Stomach (tissue), 9 donors: ENCODE results near the gene SUN5. TPM values are rescaled to one million over a fixed set of nuclear protein-coding genes. Genes with fewer than 3 reads are reported as not detected.

Source experiments
- DNase-seq, 2 donors: peaks; one replicate each; pipeline versions ENCODE4 v3.0.0 to v3.0.0-alpha.2; 2013 to 2019
- H3K27ac ChIP-seq, 5 donors: fragments of 200-600 bp in 4 of 5; sonication (generic) in 4 of 5; one replicate each; pipeline ENCODE4 v1.5.1; 2013 to 2019; ENCODE audit warnings: mild to moderate bottlenecking in 1 of 5, moderate library complexity in 1 of 5
- H3K27me3 ChIP-seq, 3 donors: fragments of 200-600 bp; sonication (generic); one replicate each; pipeline ENCODE4 v1.5.1; 2017 to 2019; ENCODE audit warnings: mixed run types in 1 of 3
- H3K36me3 ChIP-seq, 4 donors: fragments of 200-600 bp; sonication (generic); 1 replicate in 3 of 4; 2 replicates in 1 of 4; pipeline ENCODE4 v1.5.1; 2016 to 2019
- H3K4me1 ChIP-seq, 4 donors: fragments of 200-600 bp; sonication (generic); one replicate each; pipeline ENCODE4 v1.5.1; 2016 to 2019
- H3K4me3 ChIP-seq, 4 donors: fragments of 200-600 bp; sonication (generic) in 3 of 4; one replicate each; pipeline ENCODE4 v1.5.1; 2016 to 2019; ENCODE audit warnings: mild to moderate bottlenecking in 1 of 4
- H3K9me3 ChIP-seq, 4 donors: fragments of 200-600 bp; sonication (generic); one replicate each; pipeline ENCODE4 v1.5.1; 2016 to 2019
- EP300 ChIP-seq: sonication (generic); formaldehyde crosslinking; IDR thresholded peaks from one replicate; pipeline ENCODE4 v1.6.1; 2017; ENCODE audit warnings: antibody characterized with exemption
- POLR2A ChIP-seq, 4 donors: fragments of 450-650 bp; IDR thresholded peaks; one replicate each; pipeline ENCODE4 v1.6.1; 2016; ENCODE audit warnings: antibody characterized with exemption in 4 of 4, control low read depth in 2 of 4, mild to moderate bottlenecking in 1 of 4, moderate library complexity in 1 of 4
- POLR2AphosphoS5 ChIP-seq, 3 donors: sonication (generic); formaldehyde crosslinking; IDR thresholded peaks; one replicate each; pipeline ENCODE4 v1.6.1; 2016; ENCODE audit warnings: antibody characterized with exemption in 3 of 3
- WGBS, 5 donors: extraction: QIAGEN DNeasy Blood & Tissue Kit in 3 of 5; methylation state at CpG; one replicate each; pipeline versions ENCODE4 v1.1.5 to v1.1.7; 2013 to 2018; 5-methylcytosine and 5-hydroxymethylcytosine counted together
- intact Hi-C: fragments of 100-400 bp; cut with DNase I; formaldehyde crosslinking; loops from one replicate; pipeline ENCODE4 v1.15.1; 2023; ENCODE audit warnings: low total_unique reads
- polyA plus RNA-seq, 3 donors: library from polyadenylated mRNA; stranded (reverse); fragments of 200-250 nt; gene quantifications; one replicate each; pipeline ENCODE4 v1.2.3, GENCODE V29; 2013
- total RNA-seq, 5 donors: library from RNA; depleted of rRNA; stranded (reverse); fragments of >200 nt; gene quantifications; one replicate each; pipeline versions ENCODE4 v1.1.0 to v1.2.3, GENCODE V29; 2014 to 2016
- TF ChIP-seq, protein P1 (sequence below), 7 experiments: fragments of 450-650 bp in 4 of 7; fragments of 200-600 bp in 3 of 7; sonication (generic) in 3 of 7; IDR thresholded peaks; one replicate each; pipeline ENCODE4 v1.5.1; 2016 to 2019; ENCODE audit warnings: antibody characterized with exemption in 7 of 7, control low read depth in 2 of 7, mild to moderate bottlenecking in 1 of 7
- donor health status: healthy with polysubstance abuse.
- donor health status: Bipolar disorder and iron deficiency.
- donor health status: healthy.

The SUN5 gene
- total and polyA plus RNA-seq, 8 donors: not detected

DNA sequence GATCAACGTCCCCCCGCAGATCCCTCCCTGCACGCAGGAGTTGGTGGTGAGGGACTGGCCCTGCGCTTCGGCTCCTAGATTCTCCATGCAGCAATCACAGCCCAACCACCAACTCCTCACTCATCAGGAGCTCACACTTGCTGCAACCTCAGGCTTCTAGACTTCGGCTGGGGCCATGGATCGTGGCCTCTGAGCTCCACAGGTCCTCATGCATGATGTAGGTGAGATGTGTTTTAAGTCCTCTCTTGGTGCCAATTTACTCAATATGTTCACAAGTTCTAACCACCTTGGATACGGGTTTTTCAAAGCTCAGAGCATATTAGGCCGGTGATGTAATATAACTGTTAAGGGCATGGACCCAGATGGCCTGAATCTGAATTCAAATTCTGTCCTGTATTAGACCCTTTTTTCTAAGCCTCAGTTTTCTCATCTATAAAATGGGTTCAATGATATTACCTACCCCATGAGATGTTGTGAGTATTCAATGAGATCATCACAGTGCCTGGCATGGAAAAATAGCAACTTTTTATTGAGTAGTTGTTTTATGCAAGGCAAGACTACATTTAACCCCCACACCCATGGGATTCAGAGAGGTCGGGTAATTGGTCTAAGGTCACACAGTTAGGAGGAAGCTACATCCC lies 31.0 kb downstream of the SUN5 start:
- no peak for DNase-seq
- 88 to 93% (median 91%) methylated on average over 10 of the region's 10 CpGs for WGBS, 5 donors
- Histone ChIP-seq H3K36me3 (no peaks in the 10 kb centered on the region), H3K9me3 (no peaks in the 10 kb centered on the region), H3K4me3 (no peak overlapping the region), H3K27me3 (no peaks in the 10 kb centered on the region), H3K4me1 (peaks cover 3 to 26% (median 6%) of the 10 kb centered on the region in 4 donors), H3K27ac (peak overlapping the region in 1 of 5 donors; percentile 8)
- TF ChIP-seq POLR2A (IDR thresholded peaks at IDR 0.05) (no peak), POLR2AphosphoS5 (IDR thresholded peaks at IDR 0.05) (no peak), EP300 (no peak)
- TF ChIP-seq, protein P1, sequence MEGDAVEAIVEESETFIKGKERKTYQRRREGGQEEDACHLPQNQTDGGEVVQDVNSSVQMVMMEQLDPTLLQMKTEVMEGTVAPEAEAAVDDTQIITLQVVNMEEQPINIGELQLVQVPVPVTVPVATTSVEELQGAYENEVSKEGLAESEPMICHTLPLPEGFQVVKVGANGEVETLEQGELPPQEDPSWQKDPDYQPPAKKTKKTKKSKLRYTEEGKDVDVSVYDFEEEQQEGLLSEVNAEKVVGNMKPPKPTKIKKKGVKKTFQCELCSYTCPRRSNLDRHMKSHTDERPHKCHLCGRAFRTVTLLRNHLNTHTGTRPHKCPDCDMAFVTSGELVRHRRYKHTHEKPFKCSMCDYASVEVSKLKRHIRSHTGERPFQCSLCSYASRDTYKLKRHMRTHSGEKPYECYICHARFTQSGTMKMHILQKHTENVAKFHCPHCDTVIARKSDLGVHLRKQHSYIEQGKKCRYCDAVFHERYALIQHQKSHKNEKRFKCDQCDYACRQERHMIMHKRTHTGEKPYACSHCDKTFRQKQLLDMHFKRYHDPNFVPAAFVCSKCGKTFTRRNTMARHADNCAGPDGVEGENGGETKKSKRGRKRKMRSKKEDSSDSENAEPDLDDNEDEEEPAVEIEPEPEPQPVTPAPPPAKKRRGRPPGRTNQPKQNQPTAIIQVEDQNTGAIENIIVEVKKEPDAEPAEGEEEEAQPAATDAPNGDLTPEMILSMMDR (IDR thresholded peaks at IDR 0.05): no peak
- intact Hi-C loops: no loop called here

DNA sequence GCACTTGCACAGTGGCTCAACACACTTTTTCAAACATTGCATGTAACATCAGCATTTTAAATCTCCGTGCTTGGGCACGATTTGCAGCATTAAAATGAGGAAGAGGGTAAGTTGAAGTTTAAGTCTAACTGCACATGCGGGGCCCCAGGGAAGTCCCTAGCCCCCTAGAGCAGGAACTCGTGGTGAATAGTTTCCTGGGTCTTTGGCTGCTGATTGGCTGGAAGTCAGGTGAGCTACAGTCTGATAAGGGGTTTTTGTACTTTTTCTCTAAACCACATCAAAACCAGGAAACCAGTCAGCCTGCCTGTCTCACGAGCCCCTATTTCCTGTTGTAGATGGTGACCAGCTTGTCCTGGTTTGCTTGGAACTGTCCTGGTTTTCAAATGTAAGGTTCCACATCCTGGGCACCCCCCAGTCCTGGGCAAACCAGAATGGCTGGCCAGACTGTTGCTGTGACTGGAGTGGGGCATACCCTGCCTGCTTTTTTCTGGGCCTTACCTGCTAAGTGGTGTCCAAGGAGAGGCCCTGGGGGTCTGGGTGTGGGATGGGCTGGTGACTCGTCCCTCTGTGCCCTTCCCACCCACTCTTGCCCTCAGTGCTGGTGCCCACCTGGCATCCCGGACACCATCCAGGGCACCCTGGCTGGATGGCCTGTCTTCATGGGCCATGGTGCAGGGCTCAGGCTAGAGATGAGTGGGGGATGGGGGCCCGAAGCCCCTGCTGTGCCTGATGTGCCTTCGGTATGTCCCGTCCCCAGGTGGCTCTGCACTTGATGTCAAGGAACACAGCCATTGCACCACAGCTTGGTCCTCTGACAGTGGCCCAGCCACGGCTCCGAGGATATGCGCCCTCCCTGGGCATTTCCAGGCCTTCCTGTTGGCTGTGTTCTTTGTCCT lies 31.8 kb downstream of the SUN5 start:
- no peak overlapping the region for H3K4me3 ChIP-seq
- 75 to 81% (median 77%) methylated on average over 10 to 13 of the region's 13 CpGs for WGBS, 5 donors

DNA sequence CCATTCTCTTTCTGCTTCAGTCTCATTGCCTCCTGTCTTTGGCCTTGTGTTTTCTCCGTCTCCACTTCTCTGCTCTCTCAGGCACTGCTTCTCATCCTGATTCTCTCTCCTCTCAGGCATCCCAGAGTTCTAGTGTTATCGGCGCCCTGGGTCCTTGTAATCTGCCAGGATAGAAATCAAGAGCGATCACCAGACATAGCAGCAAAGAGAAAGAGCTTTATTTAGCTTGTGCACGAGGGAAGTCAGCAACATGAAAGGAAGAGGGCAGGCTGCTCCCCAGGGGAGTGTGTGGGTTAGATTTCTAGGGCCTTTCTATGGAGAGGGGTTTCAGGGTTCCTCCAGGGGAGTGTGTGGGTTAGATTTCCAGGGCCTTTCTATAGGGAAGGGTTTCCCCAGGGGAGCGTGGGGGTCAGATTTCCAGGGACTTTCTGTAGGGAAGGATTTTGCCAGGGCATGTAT lies 32.5 kb downstream of the SUN5 start:
- intact Hi-C loops: no loop called here
- Histone ChIP-seq H3K9me3 (no peaks in the 10 kb centered on the region), H3K27ac (peak overlapping the region in 4 of 5 donors; percentile 25 to 62 (median 49)), H3K36me3 (no peaks in the 10 kb centered on the region), H3K27me3 (peaks cover 0 to 3% (median 0%) of the 10 kb centered on the region in 3 donors), H3K4me1 (peaks cover 3 to 26% (median 6%) of the 10 kb centered on the region in 4 donors), H3K4me3 (no peak overlapping the region)
- WGBS, 5 donors: 52 to 69% (median 60%) methylated on average over 6 of the region's 6 CpGs
- no peak for TF ChIP-seq POLR2A (IDR thresholded peaks at IDR 0.05)
- no peak for TF ChIP-seq POLR2AphosphoS5 (IDR thresholded peaks at IDR 0.05)
- TF ChIP-seq EP300: no peak
- TF ChIP-seq, protein P1 (IDR thresholded peaks at IDR 0.05): no peak
- no peak for DNase-seq

More for the DNA sequence above, 31.8 kb downstream of the SUN5 start:
- TF ChIP-seq POLR2A (IDR thresholded peaks at IDR 0.05) (no peak), POLR2AphosphoS5 (IDR thresholded peaks at IDR 0.05) (no peak), EP300 (no peak)
- TF ChIP-seq, protein P1 (IDR thresholded peaks at IDR 0.05): no peak
- H3K36me3 ChIP-seq: no peaks in the 10 kb centered on the region
- H3K27ac ChIP-seq: peak overlapping the region in 4 of 5 donors; percentile 8 to 62 (median 45)
- H3K4me1 ChIP-seq: peaks cover 3 to 26% (median 6%) of the 10 kb centered on the region in 4 donors
- intact Hi-C loops: no loop called here
- H3K27me3 ChIP-seq: peaks cover 0 to 2% (median 0%) of the 10 kb centered on the region in 3 donors
- peak in 1 of 2 donors; percentile 82 for DNase-seq
- no peaks in the 10 kb centered on the region for H3K9me3 ChIP-seq

DNA sequence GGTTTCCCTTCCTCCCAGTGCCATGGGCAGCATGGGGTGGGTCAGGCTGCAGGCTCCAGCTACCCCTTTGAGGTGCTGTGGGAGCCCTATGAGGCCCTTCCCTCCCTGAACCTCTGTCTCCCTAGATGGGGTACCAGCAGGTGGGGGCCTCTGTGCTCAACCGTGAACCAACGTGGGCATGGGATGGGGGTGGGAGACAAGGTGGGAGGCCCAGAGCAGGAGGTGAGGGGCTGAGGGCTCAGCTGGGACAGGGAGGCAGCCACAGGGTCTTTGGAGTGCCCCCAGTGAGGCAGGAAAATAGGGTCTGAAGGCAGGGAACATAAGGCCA lies 33.3 kb downstream of the SUN5 start:
- 95 to 100% (median 95%) methylated on average over 2 of the region's 2 CpGs for WGBS, 5 donors
- DNase-seq: no peak
- no peak overlapping the region for H3K4me3 ChIP-seq
- no peaks in the 10 kb centered on the region for H3K9me3 ChIP-seq
- peak overlapping the region in 3 of 5 donors; percentile 25 to 62 (median 38) for H3K27ac ChIP-seq
- peaks cover 3 to 26% (median 6%) of the 10 kb centered on the region in 4 donors for H3K4me1 ChIP-seq
- H3K27me3 ChIP-seq: peaks cover 0 to 3% (median 0%) of the 10 kb centered on the region in 3 donors
- TF ChIP-seq EP300: no peak
- TF ChIP-seq, protein P1 (IDR thresholded peaks at IDR 0.05): no peak
- TF ChIP-seq POLR2AphosphoS5 (IDR thresholded peaks at IDR 0.05): no peak
- TF ChIP-seq POLR2A (IDR thresholded peaks at IDR 0.05): no peak
- H3K36me3 ChIP-seq: no peaks in the 10 kb centered on the region
- intact Hi-C loops: no loop called here
